PFSK-1 (cell line): ENCODE measurements around the gene IGF2BP2.

Experiments
- FOXP2 ChIP-seq: optimal IDR thresholded peaks from 2 replicates; pipeline ENCODE3; 2011; ENCODE audit warnings: borderline replicate concordance, control low read depth, inconsistent platforms; ENCODE audit not compliant: insufficient read depth; ENCODE audit errors: extremely low read length, extremely low read depth
- POLR2AphosphoS5 ChIP-seq: IDR thresholded peaks from 2 replicates; pipeline ENCODE4 v1.6.1; 2012; ENCODE audit warnings: low read depth, mild to moderate bottlenecking, control low read depth, low read length, moderate library complexity
- REST ChIP-seq, 2 experiments: IDR thresholded peaks; 2 replicates each; pipeline versions ENCODE4 v1.6.1 to v1.8.0; 2011 to 2012; ENCODE audit warnings: low read depth in 2 of 2, low read length in 2 of 2, control low read depth in 1 of 2, inconsistent platforms in 1 of 2, mild to moderate bottlenecking in 1 of 2, moderate library complexity in 1 of 2; ENCODE audit not compliant: insufficient read depth in 1 of 2

- TF ChIP-seq POLR2AphosphoS5 (no peak), FOXP2 (no peak), REST (IDR thresholded peaks at IDR 0.05; ENCODE audit: insufficient read depth in 1 of 2, low read depth in 2 of 2, low read length in 2 of 2) (no peak)
These were observed 35.7 kb downstream of the IGF2BP2 start for GRCh38 chr3:185789134-185789533.
